ENCODE results near the gene SCFD2.
"Not testable (repeated sequence)": the region's sequence is repeated elsewhere in the genome, so short reads cannot be mapped to it uniquely, and the experiment has no call there.

Gene SCFD2

GRCh38 chr4:53237811-53238210, 128.1 kb downstream of the SCFD2 start:
- not testable (repeated sequence) for DNase-seq (ENCODE audit: low spot score)

- not testable (repeated sequence) for DNase-seq (ENCODE audit: low spot score)
Observed at GRCh38 chr4:53236624-53237023, 129.2 kb downstream of the SCFD2 start.

GRCh38 chr4:53235547-53235946, 130.3 kb downstream of the SCFD2 start:
- DNase-seq (ENCODE audit: low spot score), result no peak

- DNase-seq (ENCODE audit: low spot score), result no peak
Observed at GRCh38 chr4:53234669-53235068, 131.2 kb downstream of the SCFD2 start.

DNA sequence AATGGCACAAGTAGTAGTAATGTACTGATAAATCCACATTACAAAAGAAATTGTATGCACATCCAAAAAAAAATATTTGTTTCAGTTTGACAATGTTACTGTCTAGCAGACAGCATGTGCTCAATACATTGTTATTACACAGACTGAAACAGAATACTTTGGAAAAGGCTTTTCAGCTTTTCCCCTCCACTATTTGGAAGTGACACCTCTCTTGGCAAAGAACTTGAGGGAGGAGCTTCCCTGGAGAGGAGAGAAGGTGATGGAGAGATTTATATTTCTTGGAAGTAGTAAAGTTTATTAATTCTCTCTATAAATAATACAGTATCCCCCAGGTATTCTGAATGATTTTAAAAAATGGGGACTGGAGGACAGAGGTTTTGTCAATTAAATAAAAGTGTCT, 131.8 kb downstream of the SCFD2 start:
- no peak for DNase-seq (ENCODE audit: low spot score)

- DNase-seq (ENCODE audit: low spot score), result no peak
Observed at GRCh38 chr4:53233114-53233795, 132.6 kb downstream of the SCFD2 start.

GRCh38 chr4:53232371-53232770, 133.5 kb downstream of the SCFD2 start:
- no peak for DNase-seq (ENCODE audit: low spot score)

DNA sequence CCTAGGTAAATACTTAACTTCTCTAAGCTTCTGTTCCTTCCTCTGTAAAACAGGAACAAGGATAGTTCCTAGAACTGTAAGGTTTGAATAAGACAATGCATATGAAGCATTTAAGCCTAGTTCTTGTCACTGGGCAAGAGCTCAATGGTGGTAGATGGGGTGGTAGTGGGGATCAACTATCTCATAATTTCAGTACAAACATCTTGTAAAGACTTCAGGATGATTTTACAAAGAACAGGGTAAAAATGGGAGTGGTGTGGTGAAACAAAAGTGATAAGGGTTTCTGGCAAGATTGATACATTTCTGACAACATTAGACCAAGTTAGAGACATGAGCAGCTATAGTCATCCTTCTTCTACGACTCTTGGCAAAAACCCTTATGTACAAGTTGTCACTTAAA, 137.8 kb downstream of the SCFD2 start:
- DNase-seq (ENCODE audit: low spot score), result no peak

- DNase-seq (ENCODE audit: low spot score), result no peak
Observed at GRCh38 chr4:53227451-53227850, 138.4 kb downstream of the SCFD2 start.

DNA sequence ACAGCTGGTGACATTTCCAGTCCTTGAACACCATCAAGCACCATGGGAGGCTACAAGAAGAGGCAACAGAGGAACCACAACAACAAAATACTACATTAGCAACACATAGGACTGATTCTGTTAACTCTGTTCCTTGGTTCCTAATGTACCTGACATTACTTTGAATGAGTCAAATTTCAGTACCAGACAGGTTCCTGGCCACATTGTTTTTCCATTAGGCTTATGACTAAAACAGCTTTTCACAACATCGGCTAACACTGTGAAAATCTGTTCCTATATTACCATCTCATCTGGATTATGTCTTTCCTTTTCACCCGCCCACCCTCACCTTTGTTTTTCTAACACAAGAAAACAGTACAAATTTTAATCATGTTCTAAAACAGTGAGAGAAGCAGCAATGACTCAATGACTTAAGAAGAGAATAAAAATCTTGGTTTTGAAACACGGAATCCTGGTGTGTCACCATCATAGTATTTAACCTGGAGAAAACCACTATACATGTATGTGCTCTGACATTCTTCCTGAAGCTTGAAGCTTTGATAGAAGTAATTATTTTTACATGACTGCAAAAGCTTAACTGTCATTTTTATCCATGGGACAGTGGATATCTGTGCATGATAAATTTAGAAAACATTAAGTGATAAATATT, 143.9 kb downstream of the SCFD2 start:
- peak; percentile 6 for DNase-seq (ENCODE audit: low spot score)

DNA sequence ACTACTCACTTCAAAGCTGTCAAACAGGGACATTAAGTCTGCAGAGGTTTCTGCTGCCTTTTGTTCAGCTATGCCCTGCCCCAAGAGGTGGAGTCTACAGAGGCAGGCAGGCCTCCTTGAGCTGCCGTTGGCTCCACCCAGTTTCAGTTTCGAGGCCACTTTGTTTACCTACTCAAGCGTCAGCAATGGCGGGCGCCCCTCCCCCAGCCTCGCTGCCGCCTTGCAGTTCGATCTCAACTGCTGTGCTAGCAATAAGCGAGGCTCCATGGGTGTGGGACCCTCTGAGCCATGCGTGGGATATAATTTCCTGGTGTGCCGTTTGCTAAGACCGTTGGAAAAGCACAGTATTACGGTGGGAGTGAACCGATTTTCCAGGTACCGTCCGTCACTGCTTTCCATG, 146.7 kb downstream of the SCFD2 start:
- not testable (repeated sequence) for DNase-seq (ENCODE audit: low spot score)

DNA sequence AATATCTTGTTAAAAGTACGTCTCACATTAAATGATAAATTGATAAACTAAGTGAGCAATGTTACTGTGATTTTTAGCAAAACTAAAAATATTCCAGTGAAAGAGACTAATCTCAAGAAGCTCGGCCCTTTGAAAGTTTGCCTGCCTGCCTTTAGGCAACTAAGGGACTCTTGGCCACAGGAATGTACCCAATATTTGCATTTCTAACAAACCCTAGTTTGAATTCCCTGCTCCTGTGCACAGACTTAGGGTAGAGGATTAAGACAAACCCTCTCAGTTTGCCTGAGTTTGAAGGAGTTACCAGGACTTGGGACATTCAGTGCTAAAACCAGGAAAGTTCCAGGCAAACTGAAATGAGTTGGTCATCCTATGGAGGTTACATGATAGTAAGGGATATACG, 157.1 kb downstream of the SCFD2 start:
- DNase-seq (ENCODE audit: low spot score), result no peak

DNA sequence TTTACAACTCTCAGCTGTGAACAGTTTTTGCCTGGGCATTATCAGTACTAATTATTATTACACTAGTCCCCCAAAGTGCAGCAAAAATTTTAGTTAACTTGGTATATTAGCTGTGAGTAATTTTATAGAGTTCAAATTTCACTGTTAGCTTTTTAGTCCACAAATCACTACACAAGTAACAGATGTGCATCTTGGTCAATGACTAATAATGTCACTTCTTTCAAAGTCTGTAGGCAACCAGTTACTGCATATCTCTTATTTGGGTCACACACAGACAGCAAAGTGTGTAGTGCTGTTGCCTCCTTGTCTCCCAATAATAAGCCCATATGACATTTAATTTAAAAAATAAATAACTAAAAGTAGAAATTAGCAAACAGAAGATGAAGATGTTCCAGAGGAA, 159.9 kb downstream of the SCFD2 start:
- DNase-seq (ENCODE audit: low spot score), result peak; percentile 4

DNA sequence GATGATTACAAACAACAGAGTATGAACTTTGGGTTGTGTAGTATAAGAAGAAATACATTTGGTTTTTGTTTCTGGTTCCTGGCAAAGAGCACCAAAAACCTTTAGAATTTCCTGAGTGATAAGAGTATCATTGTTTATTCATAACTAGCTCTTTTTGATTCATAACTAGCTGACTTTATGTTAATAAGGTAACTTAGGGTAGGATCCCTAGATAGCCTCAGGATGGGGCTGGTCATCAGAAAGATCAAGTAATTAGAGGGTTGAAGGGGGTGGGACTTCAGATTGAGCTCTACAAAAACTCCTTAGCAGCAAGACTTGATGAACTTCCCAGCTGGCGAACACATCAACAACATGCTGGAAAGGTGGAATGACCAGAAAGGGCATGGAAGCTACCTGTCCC, 166.5 kb downstream of the SCFD2 start:
- no peak for DNase-seq (ENCODE audit: low spot score)

GRCh38 chr4:53197772-53198142, 168.1 kb downstream of the SCFD2 start:
- DNase-seq (ENCODE audit: low spot score), result no peak

- peak; percentile 63 for DNase-seq (ENCODE audit: low spot score)
Observed at GRCh38 chr4:53196882-53197771, 168.7 kb downstream of the SCFD2 start.

DNA sequence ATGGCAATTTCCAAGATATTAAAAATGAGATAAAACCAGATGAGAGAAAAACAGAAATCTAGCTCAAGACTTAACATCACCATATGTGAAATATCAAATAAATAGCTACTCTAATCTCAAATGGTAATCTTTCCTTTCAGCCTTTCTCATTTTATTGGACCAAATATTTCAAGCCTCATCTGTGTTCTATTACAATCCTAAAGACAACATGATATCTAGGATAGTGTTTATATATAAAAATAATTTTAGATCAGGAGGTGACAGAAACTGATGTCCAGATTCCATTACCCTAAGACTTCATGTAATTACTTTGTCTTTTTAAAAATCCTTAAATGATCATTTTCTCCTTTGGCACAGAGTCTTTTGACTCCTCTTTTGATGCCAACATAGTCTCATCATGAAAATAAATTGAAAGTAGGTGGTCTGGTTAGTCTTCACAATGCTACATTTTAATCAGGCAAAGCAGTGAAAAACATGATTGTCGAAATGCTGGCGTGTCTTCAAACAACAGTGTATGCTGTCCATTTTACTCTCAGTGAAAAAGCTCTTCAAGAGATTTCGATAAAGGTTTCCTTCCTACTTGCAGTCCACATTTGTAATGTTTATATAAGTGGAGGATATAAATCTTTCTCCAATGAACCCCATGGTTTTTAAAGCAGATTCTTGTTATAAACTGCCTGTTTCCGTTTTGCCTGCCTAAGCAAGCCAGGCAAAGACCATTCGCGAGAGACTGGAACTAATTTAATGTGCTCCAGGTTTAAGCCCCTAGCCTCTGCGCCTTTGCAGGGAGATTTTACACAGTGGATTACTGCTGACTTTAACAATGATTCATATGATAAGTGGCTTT, 169.8 kb downstream of the SCFD2 start:
- DNase-seq (ENCODE audit: low spot score), result peak; percentile 18

- DNase-seq (ENCODE audit: low spot score), result no peak
Observed at GRCh38 chr4:53194727-53195126, 171.1 kb downstream of the SCFD2 start.

- no peak for DNase-seq (ENCODE audit: low spot score)
Observed at GRCh38 chr4:53193111-53193510, 172.8 kb downstream of the SCFD2 start.

- DNase-seq (ENCODE audit: low spot score), result no peak
Observed at GRCh38 chr4:53192496-53192895, 173.4 kb downstream of the SCFD2 start.

DNA sequence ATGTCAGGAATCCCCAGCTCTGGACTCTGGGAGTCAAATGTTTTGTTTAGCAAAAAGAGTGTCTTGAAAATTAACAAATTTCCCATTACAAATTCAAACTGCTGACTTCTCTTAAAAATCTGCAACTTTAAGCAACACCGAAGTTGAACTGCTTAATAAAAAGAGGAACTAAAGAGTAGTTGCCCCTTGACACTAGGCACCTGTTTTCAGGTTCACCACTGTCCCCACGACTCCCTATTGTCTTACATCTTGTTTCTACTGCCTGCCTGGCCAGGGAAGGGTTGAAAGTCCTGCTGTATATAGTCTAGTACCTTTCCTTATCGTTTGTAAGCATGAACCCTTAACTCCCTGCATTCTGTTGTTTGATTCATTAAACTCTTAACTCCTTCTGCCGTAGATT, 173.9 kb downstream of the SCFD2 start:
- DNase-seq (ENCODE audit: low spot score), result no peak

- peak; percentile 65 for DNase-seq (ENCODE audit: low spot score)
Observed at GRCh38 chr4:53189011-53189410, 176.8 kb downstream of the SCFD2 start.

Measured in AG08395 (cell line).